ENCODE measurements around the gene EIF4E.

The EIF4E gene

DNA sequence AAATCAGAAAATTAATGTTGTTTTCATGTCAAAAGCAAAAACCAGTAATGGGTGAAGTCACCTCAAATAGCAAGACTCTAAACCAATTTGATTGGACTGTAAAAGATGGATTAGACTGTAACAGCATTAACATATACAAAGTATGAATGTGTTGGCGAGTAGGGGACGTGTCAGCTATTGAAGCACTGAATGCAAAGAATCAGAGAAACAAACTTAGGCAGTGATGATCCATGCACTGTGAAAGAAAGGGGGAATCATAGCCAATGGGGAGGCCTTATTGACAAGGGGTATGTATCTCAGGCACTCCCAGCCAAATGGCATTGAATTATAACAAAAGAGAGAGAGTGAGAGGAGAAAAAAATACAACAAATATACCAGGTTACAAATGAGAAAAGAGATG is 30.5 kb upstream of the EIF4E start:
- H3K4me2 ChIP-seq (ENCODE audit: low read length, poor library complexity, severe bottlenecking) = no peak overlapping the region

DNA sequence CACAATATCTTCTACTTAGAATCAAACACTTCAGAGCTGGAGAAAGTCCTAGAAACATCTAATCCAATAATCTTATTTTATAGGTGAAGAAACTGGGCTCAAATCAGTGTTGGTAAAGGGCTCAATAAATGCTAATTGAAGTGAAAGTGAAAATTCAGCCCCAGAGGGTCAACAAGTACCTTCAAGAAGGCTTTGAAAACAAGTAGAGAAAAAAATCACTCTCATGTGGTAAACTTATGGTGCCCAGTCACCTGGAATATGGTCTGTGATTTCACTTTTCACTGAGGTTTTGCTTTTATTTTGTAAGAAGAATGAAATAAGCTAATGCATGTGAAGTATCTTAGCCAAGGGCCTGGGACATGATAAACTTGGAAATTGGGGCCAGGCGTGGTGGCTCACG is 29.1 kb upstream of the EIF4E start:
- H2BK12ac ChIP-seq (ENCODE audit: low read length in 2 of 2) = no peak overlapping the region
- no peak overlapping the region for H4K8ac ChIP-seq (ENCODE audit: low read length)
- DNase-seq = no peak
- no peak overlapping the region for H2AK5ac ChIP-seq (ENCODE audit: low read length, severe bottlenecking)
- H3K14ac ChIP-seq (ENCODE audit: low read length in 2 of 2) = no peak overlapping the region
- H3K9me3 ChIP-seq (ENCODE audit: control insufficient read depth, low read length) = no peaks in the 10 kb centered on the region
- no peak overlapping the region for H3K4me3 ChIP-seq (ENCODE audit: insufficient read depth in 1 of 2, low read depth in 1 of 2, low read length in 2 of 2)
- no peak overlapping the region for H2BK5ac ChIP-seq (ENCODE audit: low read depth, low read length, poor library complexity, severe bottlenecking)
- no peak overlapping the region for H3K4ac ChIP-seq (ENCODE audit: low read depth in 1 of 2, low read length in 2 of 2)
- H3K4me1 ChIP-seq (ENCODE audit: control insufficient read depth, insufficient read depth, low read depth, low read length) = no peaks in the 10 kb centered on the region
- no peak overlapping the region for H2BK15ac ChIP-seq (ENCODE audit: low read depth, poor library complexity, severe bottlenecking)
- no peak overlapping the region for H4K91ac ChIP-seq (ENCODE audit: low read length)
- no peaks in the 10 kb centered on the region for H3K79me1 ChIP-seq (replicated peaks; ENCODE audit: low read length, poor library complexity, severe bottlenecking)
- no peak overlapping the region for H3K9ac ChIP-seq (ENCODE audit: low read length)
- WGBS = 100% methylated on average over 2 of the region's 2 CpGs
- H2AFZ ChIP-seq (ENCODE audit: low read depth, low read length) = no peak overlapping the region
- H3K23ac ChIP-seq (ENCODE audit: low read length in 2 of 2) = no peak overlapping the region
- H2BK120ac ChIP-seq (ENCODE audit: low read depth, low read length) = no peak overlapping the region
- H3K36me3 ChIP-seq (ENCODE audit: control insufficient read depth in 1 of 2, insufficient read depth in 2 of 2, low read depth in 1 of 2, low read length in 2 of 2) = no peaks in the 10 kb centered on the region
- H3K4me2 ChIP-seq (ENCODE audit: low read length, poor library complexity, severe bottlenecking) = no peak overlapping the region
- H3K27me3 ChIP-seq (ENCODE audit: control insufficient read depth in 1 of 2, insufficient read depth in 1 of 2, low read length in 2 of 2) = no peaks in the 10 kb centered on the region
- H3K27ac ChIP-seq (ENCODE audit: low read length, poor library complexity, severe bottlenecking) = no peak overlapping the region
- H3K18ac ChIP-seq (ENCODE audit: low read depth in 1 of 2, low read length in 2 of 2) = no peak overlapping the region

More for the DNA sequence above, 30.5 kb upstream of the EIF4E start:
- Histone ChIP-seq H2BK12ac (ENCODE audit: low read length in 2 of 2) (no peak overlapping the region), H3K36me3 (ENCODE audit: control insufficient read depth in 1 of 2, insufficient read depth in 2 of 2, low read depth in 1 of 2, low read length in 2 of 2) (no peaks in the 10 kb centered on the region), H2BK15ac (ENCODE audit: low read depth, poor library complexity, severe bottlenecking) (no peak overlapping the region), H2BK120ac (ENCODE audit: low read depth, low read length) (no peak overlapping the region), H3K9me3 (ENCODE audit: control insufficient read depth, low read length) (no peaks in the 10 kb centered on the region), H3K4ac (ENCODE audit: low read depth in 1 of 2, low read length in 2 of 2) (no peak overlapping the region), H4K8ac (ENCODE audit: low read length) (no peak overlapping the region), H2AK5ac (ENCODE audit: low read length, severe bottlenecking) (no peak overlapping the region), H3K4me1 (ENCODE audit: control insufficient read depth, insufficient read depth, low read depth, low read length) (no peaks in the 10 kb centered on the region), H2BK5ac (ENCODE audit: low read depth, low read length, poor library complexity, severe bottlenecking) (no peak overlapping the region), H3K18ac (ENCODE audit: low read depth in 1 of 2, low read length in 2 of 2) (no peak overlapping the region), H3K23ac (ENCODE audit: low read length in 2 of 2) (no peak overlapping the region), H3K27ac (ENCODE audit: low read length, poor library complexity, severe bottlenecking) (no peak overlapping the region), H3K79me1 (replicated peaks; ENCODE audit: low read length, poor library complexity, severe bottlenecking) (no peaks in the 10 kb centered on the region), H3K14ac (ENCODE audit: low read length in 2 of 2) (no peak overlapping the region), H3K27me3 (ENCODE audit: control insufficient read depth in 1 of 2, insufficient read depth in 1 of 2, low read length in 2 of 2) (no peaks in the 10 kb centered on the region), H4K91ac (ENCODE audit: low read length) (no peak overlapping the region), H2AFZ (ENCODE audit: low read depth, low read length) (no peak overlapping the region), H3K4me3 (ENCODE audit: insufficient read depth in 1 of 2, low read depth in 1 of 2, low read length in 2 of 2) (no peak overlapping the region), H3K9ac (ENCODE audit: low read length) (no peak overlapping the region)
- no peak for DNase-seq
- 95% methylated on average over 2 of the region's 2 CpGs for WGBS

DNA sequence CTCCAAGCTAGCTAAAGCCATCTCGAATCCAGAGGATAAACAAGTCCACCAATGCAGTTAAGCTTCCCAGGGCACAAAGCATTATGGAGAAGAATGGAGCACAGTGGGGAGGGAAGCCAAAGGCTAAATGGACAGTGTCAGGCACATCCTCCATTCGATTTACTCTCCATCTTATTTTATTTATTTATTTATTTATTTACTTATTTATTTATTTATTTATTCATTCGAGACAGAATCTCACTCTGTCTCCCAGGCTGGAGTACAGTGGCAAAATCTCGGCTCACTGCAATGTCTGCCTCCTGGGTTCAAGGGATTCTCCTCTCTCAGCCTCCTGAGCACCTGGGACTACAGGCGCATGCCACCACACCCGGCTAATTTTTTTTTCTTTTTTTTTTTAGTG is 26.3 kb upstream of the EIF4E start:
- H3K9ac ChIP-seq (ENCODE audit: low read length) = no peak overlapping the region
- H4K91ac ChIP-seq (ENCODE audit: low read length) = no peak overlapping the region
- no peaks in the 10 kb centered on the region for H3K79me1 ChIP-seq (replicated peaks; ENCODE audit: low read length, poor library complexity, severe bottlenecking)
- no peak overlapping the region for H3K4ac ChIP-seq (ENCODE audit: low read depth in 1 of 2, low read length in 2 of 2)
- no peak overlapping the region for H3K27ac ChIP-seq (ENCODE audit: low read length, poor library complexity, severe bottlenecking)
- H3K18ac ChIP-seq (ENCODE audit: low read depth in 1 of 2, low read length in 2 of 2) = no peak overlapping the region
- WGBS = 85% methylated on average over 2 of the region's 6 CpGs
- no peaks in the 10 kb centered on the region for H3K36me3 ChIP-seq (ENCODE audit: control insufficient read depth in 1 of 2, insufficient read depth in 2 of 2, low read depth in 1 of 2, low read length in 2 of 2)
- no peak overlapping the region for H3K4me3 ChIP-seq (ENCODE audit: insufficient read depth in 1 of 2, low read depth in 1 of 2, low read length in 2 of 2)
- no peak overlapping the region for H2BK15ac ChIP-seq (ENCODE audit: low read depth, poor library complexity, severe bottlenecking)
- no peak overlapping the region for H2BK5ac ChIP-seq (ENCODE audit: low read depth, low read length, poor library complexity, severe bottlenecking)
- H2BK120ac ChIP-seq (ENCODE audit: low read depth, low read length) = no peak overlapping the region
- H3K27me3 ChIP-seq (ENCODE audit: control insufficient read depth in 1 of 2, insufficient read depth in 1 of 2, low read length in 2 of 2) = no peaks in the 10 kb centered on the region
- no peak overlapping the region for H2BK12ac ChIP-seq (ENCODE audit: low read length in 2 of 2)
- H3K14ac ChIP-seq (ENCODE audit: low read length in 2 of 2) = no peak overlapping the region
- H2AFZ ChIP-seq (ENCODE audit: low read depth, low read length) = no peak overlapping the region
- no peaks in the 10 kb centered on the region for H3K9me3 ChIP-seq (ENCODE audit: control insufficient read depth, low read length)
- no peak overlapping the region for H3K23ac ChIP-seq (ENCODE audit: low read length in 2 of 2)
- H2AK5ac ChIP-seq (ENCODE audit: low read length, severe bottlenecking) = no peak overlapping the region
- no peak overlapping the region for H3K4me2 ChIP-seq (ENCODE audit: low read length, poor library complexity, severe bottlenecking)
- H3K4me1 ChIP-seq (ENCODE audit: control insufficient read depth, insufficient read depth, low read depth, low read length) = no peaks in the 10 kb centered on the region
- DNase-seq = no peak
- H4K8ac ChIP-seq (ENCODE audit: low read length) = no peak overlapping the region

DNA sequence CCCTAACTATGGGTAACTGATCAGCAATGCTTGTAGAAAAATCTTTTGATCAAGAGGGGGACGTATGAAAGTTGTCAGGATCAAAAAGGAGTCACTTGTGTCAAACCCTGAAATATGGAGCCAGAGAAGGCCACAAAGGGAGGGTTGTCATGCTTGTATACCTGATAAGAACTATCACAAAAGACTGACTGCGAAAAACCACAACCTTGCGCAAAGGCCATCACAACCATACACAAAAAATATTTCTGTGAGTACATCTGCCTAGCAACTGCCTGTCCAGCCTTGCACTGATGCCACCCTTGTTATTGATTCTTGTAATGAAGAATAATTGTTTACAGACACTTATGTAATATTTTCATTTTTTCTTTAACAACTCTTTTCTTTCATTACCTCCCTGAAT is 22.8 kb upstream of the EIF4E start:
- Histone ChIP-seq H2BK15ac (ENCODE audit: low read depth, poor library complexity, severe bottlenecking) (no peak overlapping the region), H2BK12ac (ENCODE audit: low read length in 2 of 2) (no peak overlapping the region), H3K79me1 (replicated peaks; ENCODE audit: low read length, poor library complexity, severe bottlenecking) (no peaks in the 10 kb centered on the region), H3K23ac (ENCODE audit: low read length in 2 of 2) (no peak overlapping the region), H2AK5ac (ENCODE audit: low read length, severe bottlenecking) (no peak overlapping the region), H3K27me3 (ENCODE audit: control insufficient read depth in 1 of 2, insufficient read depth in 1 of 2, low read length in 2 of 2) (no peaks in the 10 kb centered on the region), H3K4me3 (ENCODE audit: insufficient read depth in 1 of 2, low read depth in 1 of 2, low read length in 2 of 2) (no peak overlapping the region), H3K4ac (ENCODE audit: low read depth in 1 of 2, low read length in 2 of 2) (no peak overlapping the region), H2BK5ac (ENCODE audit: low read depth, low read length, poor library complexity, severe bottlenecking) (no peak overlapping the region), H3K36me3 (ENCODE audit: control insufficient read depth in 1 of 2, insufficient read depth in 2 of 2, low read depth in 1 of 2, low read length in 2 of 2) (no peaks in the 10 kb centered on the region), H3K9ac (ENCODE audit: low read length) (no peak overlapping the region), H2BK120ac (ENCODE audit: low read depth, low read length) (no peak overlapping the region), H3K4me1 (ENCODE audit: control insufficient read depth, insufficient read depth, low read depth, low read length) (no peaks in the 10 kb centered on the region), H3K9me3 (ENCODE audit: control insufficient read depth, low read length) (no peaks in the 10 kb centered on the region), H3K4me2 (ENCODE audit: low read length, poor library complexity, severe bottlenecking) (no peak overlapping the region), H4K91ac (ENCODE audit: low read length) (no peak overlapping the region), H3K18ac (ENCODE audit: low read depth in 1 of 2, low read length in 2 of 2) (no peak overlapping the region), H4K8ac (ENCODE audit: low read length) (no peak overlapping the region), H3K14ac (ENCODE audit: low read length in 2 of 2) (no peak overlapping the region), H2AFZ (ENCODE audit: low read depth, low read length) (no peak overlapping the region), H3K27ac (ENCODE audit: low read length, poor library complexity, severe bottlenecking) (no peak overlapping the region)
- DNase-seq = no peak
- 100% methylated on average over 2 of the region's 3 CpGs for WGBS
